ENCODE results near the gene PRKD1. TPM values are rescaled to one million over a fixed set of nuclear protein-coding genes. Genes with fewer than 3 reads are reported as not detected.

The PRKD1 gene
- total RNA-seq, 1 donor from 2014 or later: 11.8 TPM

DNA sequence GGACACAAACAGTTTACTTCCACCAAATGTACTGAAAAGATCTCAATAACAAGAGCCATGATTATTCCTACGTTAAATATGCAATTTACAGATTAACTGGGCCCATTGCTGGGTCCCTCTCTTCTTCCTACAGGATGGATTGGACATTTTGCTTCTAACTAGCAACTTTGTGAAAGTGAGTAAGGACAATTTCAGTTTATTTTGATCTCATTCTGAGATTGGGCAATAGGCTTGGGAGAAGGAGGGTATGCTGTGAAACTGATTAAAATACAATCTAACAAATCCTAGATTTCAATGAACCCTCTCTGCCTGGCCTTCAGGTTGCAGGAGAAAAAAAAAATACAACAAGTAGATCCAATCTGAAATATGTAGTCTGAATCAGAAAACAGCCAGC, 121.5 kb downstream of the PRKD1 start:
- Histone ChIP-seq H3K27ac (no peak overlapping the region), H3K4me1 (peaks cover 6% of the 10 kb centered on the region), H3K4me3 (no peak overlapping the region), H3K27me3 (no peaks in the 10 kb centered on the region), H3K9me3 (no peaks in the 10 kb centered on the region), H3K36me3 (no peaks in the 10 kb centered on the region)
- DNase-seq (ENCODE audit: extremely low spot score in 2 of 2): no peak
- TF ChIP-seq POLR2A (IDR thresholded peaks at IDR 0.05) (no peak), POLR2AphosphoS5 (IDR thresholded peaks at IDR 0.05; ENCODE audit: insufficient read depth in 1 of 2, low read depth in 1 of 2) (no peak)
- TF ChIP-seq, protein P1, sequence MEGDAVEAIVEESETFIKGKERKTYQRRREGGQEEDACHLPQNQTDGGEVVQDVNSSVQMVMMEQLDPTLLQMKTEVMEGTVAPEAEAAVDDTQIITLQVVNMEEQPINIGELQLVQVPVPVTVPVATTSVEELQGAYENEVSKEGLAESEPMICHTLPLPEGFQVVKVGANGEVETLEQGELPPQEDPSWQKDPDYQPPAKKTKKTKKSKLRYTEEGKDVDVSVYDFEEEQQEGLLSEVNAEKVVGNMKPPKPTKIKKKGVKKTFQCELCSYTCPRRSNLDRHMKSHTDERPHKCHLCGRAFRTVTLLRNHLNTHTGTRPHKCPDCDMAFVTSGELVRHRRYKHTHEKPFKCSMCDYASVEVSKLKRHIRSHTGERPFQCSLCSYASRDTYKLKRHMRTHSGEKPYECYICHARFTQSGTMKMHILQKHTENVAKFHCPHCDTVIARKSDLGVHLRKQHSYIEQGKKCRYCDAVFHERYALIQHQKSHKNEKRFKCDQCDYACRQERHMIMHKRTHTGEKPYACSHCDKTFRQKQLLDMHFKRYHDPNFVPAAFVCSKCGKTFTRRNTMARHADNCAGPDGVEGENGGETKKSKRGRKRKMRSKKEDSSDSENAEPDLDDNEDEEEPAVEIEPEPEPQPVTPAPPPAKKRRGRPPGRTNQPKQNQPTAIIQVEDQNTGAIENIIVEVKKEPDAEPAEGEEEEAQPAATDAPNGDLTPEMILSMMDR (IDR thresholded peaks at IDR 0.05): no peak
- intact Hi-C loops (cut with DNase I): no loop called here

DNA sequence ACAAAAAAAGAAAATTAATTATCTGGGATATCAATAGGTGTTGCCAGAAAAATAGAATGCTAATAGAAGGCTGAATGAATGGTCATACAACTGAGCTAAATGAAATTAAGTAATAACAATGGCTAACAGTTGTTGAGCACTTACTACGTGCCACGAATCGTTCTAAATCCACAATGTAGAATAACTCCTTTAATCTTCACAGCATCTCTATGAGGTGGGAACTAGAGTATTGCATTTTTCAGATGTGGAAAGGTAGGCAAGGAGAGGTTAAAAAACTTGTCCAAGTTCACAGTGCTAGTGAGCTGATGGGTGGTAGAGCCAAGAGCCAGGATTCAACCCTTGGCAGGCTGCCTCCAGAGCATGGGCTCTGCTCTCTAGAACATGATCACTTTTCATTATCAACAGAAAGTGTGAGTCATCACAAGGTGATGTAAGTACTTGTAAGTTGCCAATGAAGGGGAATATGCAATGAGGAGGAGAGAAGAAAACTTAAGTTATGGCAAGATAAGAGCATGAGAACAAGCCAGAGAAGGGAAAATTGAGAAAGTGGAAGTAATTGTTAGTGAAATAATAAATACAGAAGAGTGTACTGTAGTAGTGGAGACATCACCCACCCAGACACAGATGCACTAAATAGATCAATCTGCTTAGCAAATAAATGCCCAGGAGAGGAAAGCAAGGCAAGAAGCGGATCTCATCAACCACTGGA, 122.1 kb downstream of the PRKD1 start:
- intact Hi-C loops (cut with DNase I): no loop called here
- Histone ChIP-seq H3K27ac (no peak overlapping the region), H3K27me3 (no peaks in the 10 kb centered on the region), H3K4me1 (peaks cover 2% of the 10 kb centered on the region), H3K9me3 (no peaks in the 10 kb centered on the region), H3K36me3 (no peaks in the 10 kb centered on the region), H3K4me3 (no peak overlapping the region)
- TF ChIP-seq, protein P1 (IDR thresholded peaks at IDR 0.05): no peak
- TF ChIP-seq POLR2A (IDR thresholded peaks at IDR 0.05): no peak
- TF ChIP-seq POLR2AphosphoS5 (IDR thresholded peaks at IDR 0.05; ENCODE audit: insufficient read depth in 1 of 2, low read depth in 1 of 2): no peak
- no peak for DNase-seq (ENCODE audit: extremely low spot score in 2 of 2)

DNA sequence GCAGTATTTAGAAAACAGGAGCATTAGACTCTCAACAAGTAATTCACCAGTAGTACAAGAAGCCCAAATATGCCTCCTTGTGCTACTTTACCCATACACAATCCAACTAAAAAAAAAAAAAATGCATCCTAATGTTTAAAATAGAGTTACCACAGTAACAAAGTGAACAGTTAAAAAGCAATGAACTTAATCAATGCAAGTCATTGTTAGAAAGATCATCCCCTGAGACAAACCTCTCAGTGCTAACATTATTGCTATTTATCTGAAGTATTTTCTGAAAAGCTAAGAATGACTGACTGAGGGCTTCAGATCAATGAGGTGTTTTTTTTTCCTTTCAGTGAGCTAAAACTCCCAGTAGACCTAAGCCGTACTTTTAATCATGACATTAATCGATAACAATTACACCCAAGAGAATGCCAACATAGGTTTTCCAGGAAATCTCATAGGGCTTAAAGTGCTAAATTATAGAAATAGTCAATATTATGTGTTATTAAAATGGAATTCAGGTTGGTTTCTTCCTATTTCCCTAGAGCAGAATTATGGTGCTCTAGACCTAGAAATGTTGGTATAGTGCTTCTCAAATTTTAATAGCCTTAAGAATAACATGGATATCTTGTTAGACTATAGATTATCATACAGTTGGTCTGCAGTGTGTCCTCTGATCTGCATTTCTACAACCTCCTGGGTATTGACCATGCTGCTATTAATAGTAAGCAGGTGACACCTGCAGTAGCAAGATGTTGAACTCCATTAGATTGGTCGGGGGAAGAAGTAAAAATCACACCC, 123.0 kb downstream of the PRKD1 start:
- intact Hi-C loops (cut with DNase I): no loop called here
- no peaks in the 10 kb centered on the region for H3K36me3 ChIP-seq
- TF ChIP-seq, protein P1 (IDR thresholded peaks at IDR 0.05): no peak
- TF ChIP-seq POLR2A (IDR thresholded peaks at IDR 0.05) (no peak), POLR2AphosphoS5 (IDR thresholded peaks at IDR 0.05; ENCODE audit: insufficient read depth in 1 of 2, low read depth in 1 of 2) (no peak)
- no peaks in the 10 kb centered on the region for H3K27me3 ChIP-seq
- no peak overlapping the region for H3K27ac ChIP-seq
- no peaks in the 10 kb centered on the region for H3K4me1 ChIP-seq
- no peak overlapping the region for H3K4me3 ChIP-seq
- H3K9me3 ChIP-seq: no peaks in the 10 kb centered on the region
- no peak for DNase-seq (ENCODE audit: extremely low spot score in 2 of 2)

DNA sequence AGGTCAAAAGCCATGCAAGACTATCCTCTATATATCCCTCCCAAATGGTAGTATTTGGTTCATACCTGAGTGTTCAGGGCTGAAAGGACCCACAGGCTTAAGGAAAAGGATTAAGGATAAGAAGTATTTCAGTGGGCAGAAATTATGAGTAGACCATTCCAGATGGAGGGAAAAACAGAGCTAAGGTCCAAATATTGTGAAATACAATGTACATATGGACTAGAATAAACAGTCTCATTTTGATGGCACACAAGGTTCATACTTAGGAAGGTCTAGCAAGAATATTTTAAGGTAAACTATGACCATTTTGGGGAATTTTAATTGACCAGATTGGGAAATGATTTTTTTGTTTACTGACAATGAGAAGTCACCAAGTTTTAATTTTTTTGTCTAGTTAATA, 124.6 kb downstream of the PRKD1 start:
- TF ChIP-seq, protein P1 (IDR thresholded peaks at IDR 0.05): no peak
- no peak for TF ChIP-seq POLR2AphosphoS5 (IDR thresholded peaks at IDR 0.05; ENCODE audit: insufficient read depth in 1 of 2, low read depth in 1 of 2)
- no peak for TF ChIP-seq POLR2A (IDR thresholded peaks at IDR 0.05)
- Histone ChIP-seq H3K9me3 (no peaks in the 10 kb centered on the region), H3K27me3 (no peaks in the 10 kb centered on the region), H3K4me3 (no peak overlapping the region), H3K36me3 (no peaks in the 10 kb centered on the region), H3K4me1 (no peaks in the 10 kb centered on the region), H3K27ac (no peak overlapping the region)
- intact Hi-C loops (cut with DNase I): no loop called here
- DNase-seq (ENCODE audit: extremely low spot score in 2 of 2): no peak

DNA sequence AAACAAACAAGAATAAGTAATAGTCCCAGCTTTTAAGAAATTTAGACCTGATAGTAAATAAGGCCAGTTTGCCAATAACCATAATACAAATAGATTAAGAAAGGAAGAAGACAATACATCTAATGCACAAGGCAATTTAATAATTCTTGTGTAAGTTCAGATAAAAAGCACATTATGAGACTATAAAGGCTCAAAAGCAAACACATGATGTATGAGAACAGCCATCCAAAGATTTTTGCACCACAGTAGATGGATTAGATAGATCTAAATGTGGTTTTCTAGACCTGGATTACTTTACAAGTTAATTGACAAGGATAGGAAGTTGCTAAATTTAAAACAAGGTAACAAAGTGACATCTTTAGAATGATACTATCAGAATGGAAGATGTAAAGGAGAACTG, 125.4 kb downstream of the PRKD1 start:
- H3K9me3 ChIP-seq: no peaks in the 10 kb centered on the region
- no peak overlapping the region for H3K4me3 ChIP-seq
- DNase-seq (ENCODE audit: extremely low spot score in 2 of 2): no peak
- intact Hi-C loops (cut with DNase I): no loop called here
- H3K4me1 ChIP-seq: no peaks in the 10 kb centered on the region
- no peaks in the 10 kb centered on the region for H3K36me3 ChIP-seq
- H3K27me3 ChIP-seq: no peaks in the 10 kb centered on the region
- TF ChIP-seq POLR2A (IDR thresholded peaks at IDR 0.05): no peak
- TF ChIP-seq, protein P1 (IDR thresholded peaks at IDR 0.05): no peak
- no peak for TF ChIP-seq POLR2AphosphoS5 (IDR thresholded peaks at IDR 0.05; ENCODE audit: insufficient read depth in 1 of 2, low read depth in 1 of 2)
- no peak overlapping the region for H3K27ac ChIP-seq
